ENCODE data around the gene DNASE1L2. TPM values are rescaled to one million over a fixed set of nuclear protein-coding genes. Genes with fewer than 3 reads are reported as not detected.
A peak's percentile ranks its signal among the peaks of the same experiment; 100 is the strongest.

DNASE1L2 gene
- total RNA-seq, 2 experiments from 2014 or later = 1.5 to 2.0 TPM

GRCh38 chr16:2206780-2207433 lies 29.3 kb upstream of the DNASE1L2 start:
- H3K27ac Mint-ChIP-seq = peak overlapping the region; percentile 81
- CTCF ChIA-PET = interaction anchor here (1.0 to 3.9 kb wide), 4 partner anchors 8 to 52 kb away, joined by 3 to 19 read pairs (median 4); partner anchors contain the start of genes PGP and TRAF7
- peaks cover 5% of the 10 kb centered on the region for H3K27me3 Mint-ChIP-seq
- H3K4me1 Mint-ChIP-seq = peaks cover 25% of the 10 kb centered on the region
- no peak for DNase-seq
- H3K9me3 Mint-ChIP-seq (ENCODE audit: low read depth) = no peaks in the 10 kb centered on the region
- no peak for ATAC-seq
- peaks cover 10% of the 10 kb centered on the region for H3K36me3 Mint-ChIP-seq
- H3K4me3 Mint-ChIP-seq = peak overlapping the region; percentile 86

GRCh38 chr16:2207872-2208271 lies 28.4 kb upstream of the DNASE1L2 start:
- CTCF ChIA-PET = no interaction called here
- no peak for ATAC-seq
- Mint-ChIP-seq H3K27ac (peak overlapping the region; percentile 20), H3K4me1 (peaks cover 31% of the 10 kb centered on the region), H3K27me3 (no peaks in the 10 kb centered on the region), H3K9me3 (ENCODE audit: low read depth) (no peaks in the 10 kb centered on the region), H3K36me3 (peaks cover 12% of the 10 kb centered on the region), H3K4me3 (no peak overlapping the region)
- DNase-seq = no peak

GRCh38 chr16:2208308-2208707 lies 27.9 kb upstream of the DNASE1L2 start:
- CTCF ChIA-PET = no interaction called here
- Mint-ChIP-seq H3K27me3 (no peaks in the 10 kb centered on the region), H3K9me3 (ENCODE audit: low read depth) (no peaks in the 10 kb centered on the region), H3K36me3 (peaks cover 14% of the 10 kb centered on the region), H3K4me1 (peaks cover 36% of the 10 kb centered on the region), H3K27ac (no peak overlapping the region), H3K4me3 (no peak overlapping the region)
- DNase-seq = no peak
- no peak for ATAC-seq

GRCh38 chr16:2208772-2209171 lies 27.5 kb upstream of the DNASE1L2 start:
- Mint-ChIP-seq H3K4me3 (no peak overlapping the region), H3K27me3 (no peaks in the 10 kb centered on the region), H3K9me3 (ENCODE audit: low read depth) (no peaks in the 10 kb centered on the region), H3K27ac (no peak overlapping the region), H3K4me1 (peaks cover 37% of the 10 kb centered on the region), H3K36me3 (peaks cover 16% of the 10 kb centered on the region)
- CTCF ChIA-PET = no interaction called here
- ATAC-seq = no peak
- no peak for DNase-seq

- DNase-seq = no peak
- ATAC-seq = no peak
- CTCF ChIA-PET = no interaction called here
Measured at GRCh38 chr16:2209258-2210008, 26.8 kb upstream of the DNASE1L2 start.

GRCh38 chr16:2210009-2210332 lies 26.3 kb upstream of the DNASE1L2 start:
- no peaks in the 10 kb centered on the region for H3K27me3 Mint-ChIP-seq
- peaks cover 14% of the 10 kb centered on the region for H3K36me3 Mint-ChIP-seq
- H3K4me3 Mint-ChIP-seq = no peak overlapping the region
- H3K4me1 Mint-ChIP-seq = peaks cover 32% of the 10 kb centered on the region
- no peak for ATAC-seq
- H3K27ac Mint-ChIP-seq = no peak overlapping the region
- CTCF ChIA-PET = no interaction called here
- H3K9me3 Mint-ChIP-seq (ENCODE audit: low read depth) = no peaks in the 10 kb centered on the region
- no peak for DNase-seq

More at GRCh38 chr16:2209258-2210008, 26.8 kb upstream of the DNASE1L2 start:
- no peaks in the 10 kb centered on the region for H3K27me3 Mint-ChIP-seq
- no peak overlapping the region for H3K27ac Mint-ChIP-seq
- peaks cover 35% of the 10 kb centered on the region for H3K4me1 Mint-ChIP-seq
- peaks cover 16% of the 10 kb centered on the region for H3K36me3 Mint-ChIP-seq
- H3K4me3 Mint-ChIP-seq = no peak overlapping the region
- no peaks in the 10 kb centered on the region for H3K9me3 Mint-ChIP-seq (ENCODE audit: low read depth)

- no peak for ATAC-seq
- H3K9me3 Mint-ChIP-seq (ENCODE audit: low read depth) = no peaks in the 10 kb centered on the region
- H3K36me3 Mint-ChIP-seq = peaks cover 14% of the 10 kb centered on the region
- peaks cover 33% of the 10 kb centered on the region for H3K4me1 Mint-ChIP-seq
- DNase-seq = no peak
- H3K27ac Mint-ChIP-seq = no peak within 1 kb of the TSS
- H3K27me3 Mint-ChIP-seq = no peaks in the 10 kb centered on the region
- CTCF ChIA-PET = no interaction called here
- H3K4me3 Mint-ChIP-seq = no peak within 1 kb of the TSS
Measured at GRCh38 chr16:2210386-2211365, 25.6 kb upstream of the DNASE1L2 start, which contains the start of gene BRICD5. Gene BRICD5 (minus strand): TSS chr16:2210863. CDS start chr16:2210833, 30 bp downstream.

- Mint-ChIP-seq H3K9me3 (ENCODE audit: low read depth) (no peaks in the 10 kb centered on the region), H3K27me3 (no peaks in the 10 kb centered on the region), H3K36me3 (peaks cover 11% of the 10 kb centered on the region), H3K4me1 (peaks cover 29% of the 10 kb centered on the region), H3K4me3 (no peak overlapping the region), H3K27ac (peak overlapping the region; percentile 16)
- ATAC-seq (no peak), DNase-seq (no peak)
- CTCF ChIA-PET = interaction anchor here (0.6 to 1.3 kb wide), 2 partner anchors 11 to 69 kb away, joined by 3 to 5 read pairs; partner anchors contain the start of gene E4F1
Measured at GRCh38 chr16:2211923-2212347, 24.3 kb upstream of the DNASE1L2 start.

GRCh38 chr16:2212362-2213324 lies 23.6 kb upstream of the DNASE1L2 start:
- H3K36me3 Mint-ChIP-seq = peaks cover 8% of the 10 kb centered on the region
- peak overlapping the region; percentile 75 for H3K4me3 Mint-ChIP-seq
- ATAC-seq (no peak), DNase-seq (no peak)
- peak overlapping the region; percentile 76 for H3K27ac Mint-ChIP-seq
- no peaks in the 10 kb centered on the region for H3K27me3 Mint-ChIP-seq
- no peaks in the 10 kb centered on the region for H3K9me3 Mint-ChIP-seq (ENCODE audit: low read depth)
- H3K4me1 Mint-ChIP-seq = peaks cover 23% of the 10 kb centered on the region
- CTCF ChIA-PET = interaction anchor here (1.3 kb wide), 1 partner anchor 10 kb away, joined by 3 read pairs; the partner anchor contains the start of gene E4F1

GRCh38 chr16:2213817-2214718 lies 22.2 kb upstream of the DNASE1L2 start:
- ATAC-seq (no peak), DNase-seq (no peak)
- Mint-ChIP-seq H3K4me1 (peaks cover 22% of the 10 kb centered on the region), H3K9me3 (ENCODE audit: low read depth) (no peaks in the 10 kb centered on the region), H3K27me3 (no peaks in the 10 kb centered on the region), H3K27ac (peak overlapping the region; percentile 76), H3K4me3 (peak overlapping the region; percentile 75), H3K36me3 (peaks cover 6% of the 10 kb centered on the region)
- CTCF ChIA-PET = interaction anchor here (0.6 to 1.4 kb wide), 6 partner anchors 8 to 74 kb away, joined by 3 to 9 read pairs (median 3); partner anchors contain the start of gene ECI1

GRCh38 chr16:2214719-2214968 lies 21.6 kb upstream of the DNASE1L2 start, which contains the start of gene PGP:
Gene PGP (minus strand): TSS chr16:2214840. CDS start chr16:2214777, 63 bp downstream.
- Mint-ChIP-seq H3K4me1 (peaks cover 22% of the 10 kb centered on the region), H3K27me3 (no peaks in the 10 kb centered on the region), H3K27ac (peak within 1 kb of the TSS; percentile 91), H3K36me3 (peaks cover 6% of the 10 kb centered on the region), H3K4me3 (peak within 1 kb of the TSS; percentile 89), H3K9me3 (ENCODE audit: low read depth) (no peaks in the 10 kb centered on the region)
- DNase-seq (no peak), ATAC-seq (peak; percentile 96)
- CTCF ChIA-PET = interaction anchor here (0.6 to 1.6 kb wide), 9 partner anchors 8 to 74 kb away, joined by 3 to 9 read pairs (median 3); partner anchors contain the start of gene ECI1
